Measurements from ENCODE around the gene SLC38A10. TPM values are rescaled to one million over a fixed set of nuclear protein-coding genes. Genes with fewer than 3 reads are reported as not detected.

Gene SLC38A10
- total and polyA plus RNA-seq, 2 of the 4 experiments (the other 2 are of a cell fraction), result 12.7 to 46.7 TPM

DNA sequence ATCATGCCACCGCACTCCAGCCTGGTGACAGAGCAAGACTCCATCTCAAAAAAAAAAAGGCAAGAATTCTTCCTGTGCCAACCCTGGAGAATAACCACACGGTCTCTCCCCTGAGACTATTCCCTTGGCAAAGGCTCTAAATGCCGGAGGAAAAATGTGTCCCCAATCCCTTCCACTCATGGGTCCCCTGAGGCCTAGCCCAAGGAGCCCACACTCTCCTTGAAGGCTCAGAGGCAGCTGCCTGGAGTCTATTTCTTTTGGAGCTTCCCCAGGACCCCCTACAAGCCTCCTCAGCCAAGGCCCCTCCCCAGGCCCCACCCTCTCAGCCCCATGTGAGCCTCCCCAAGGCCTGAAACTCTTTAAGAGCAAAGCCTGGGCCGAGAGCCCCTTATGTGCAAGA is 88.9 kb downstream of the SLC38A10 start:
- H3K4ac ChIP-seq (ENCODE audit: low read depth, low read length), result no peak overlapping the region
- DNase-seq (no peak), ATAC-seq (ENCODE audit: low read depth) (no peak)
- in situ Hi-C loops (cut with MboI; ENCODE audit: low sequenced_read_pairs), result no loop called here
- H2AK9ac ChIP-seq (replicated peaks; ENCODE audit: low read depth, low read length, poor library complexity), result no peak overlapping the region
- no peak overlapping the region for H4K5ac ChIP-seq (ENCODE audit: low read depth, low read length)
- intact Hi-C loops (cut with micrococcal nuclease), result no loop called here
- no peak overlapping the region for H4K8ac ChIP-seq (ENCODE audit: low read depth in 2 of 2, low read length in 2 of 2)
- H4K20me1 ChIP-seq (ENCODE audit: insufficient read depth, low read length), result peaks cover 5% of the 10 kb centered on the region; the same call in 1 of the 2 replicates
- no peak overlapping the region for H2BK120ac ChIP-seq (ENCODE audit: low read depth, low read length)
- no peak overlapping the region for H3K14ac ChIP-seq (replicated peaks; ENCODE audit: low read depth, low read length)
- no peak overlapping the region for H2AK5ac ChIP-seq (ENCODE audit: low read depth, low read length)
- H2BK15ac ChIP-seq (ENCODE audit: low read depth, low read length), result no peak overlapping the region
- no peak overlapping the region for H3K18ac ChIP-seq (ENCODE audit: low read depth, low read length)
- no peaks in the 10 kb centered on the region for H3K9me3 ChIP-seq (ENCODE audit: control insufficient read depth, insufficient read depth, low read length)
- 83% methylated on average over 3 of the region's 4 CpGs; no CpG with 5 or more reads in 1 of the 2 experiments for WGBS, 2 experiments (ENCODE audit: extremely low coverage in 2 of 2, insufficient read length in 1 of 2)
- no peak overlapping the region for H3K27ac ChIP-seq (ENCODE audit: insufficient read depth, low read length)
- CTCF ChIA-PET, result no interaction called here
- H3K79me1 ChIP-seq (ENCODE audit: low read depth in 1 of 2, low read length in 2 of 2), result no peaks in the 10 kb centered on the region
- no TSS peak for BruUV-seq (replicated peaks)
- H3K36me3 ChIP-seq (ENCODE audit: control insufficient read depth, insufficient read depth, low read length), result peaks cover 5% of the 10 kb centered on the region; the same call in 1 of the 2 replicates
- no peaks in the 10 kb centered on the region for H3K27me3 ChIP-seq (ENCODE audit: control insufficient read depth, insufficient read depth, low read length)
- no peaks in the 10 kb centered on the region for H3K4me1 ChIP-seq (ENCODE audit: control insufficient read depth, insufficient read depth, low read length)
- H3K9ac ChIP-seq (ENCODE audit: low read depth, low read length), result no peak overlapping the region
- dilution Hi-C loops (cut with HindIII; ENCODE audit: low sequenced_read_pairs, unreplicated experiment), result no loop called here
- H2AFZ ChIP-seq (replicated peaks; ENCODE audit: low read length, poor library complexity), result no peak overlapping the region
- no peak overlapping the region for H2BK20ac ChIP-seq (ENCODE audit: low read depth, low read length)
- POLR2A ChIA-PET (ENCODE audit: unreplicated experiment), result no interaction called here
- H3K23ac ChIP-seq (ENCODE audit: low read depth, low read length), result no peak overlapping the region
- no peak overlapping the region for H3K4me3 ChIP-seq (ENCODE audit: insufficient read depth, low read depth, low read length)
- H3K56ac ChIP-seq (ENCODE audit: extremely low read depth, insufficient read depth, low read length), result no peak overlapping the region
- H2BK5ac ChIP-seq (ENCODE audit: low read depth, low read length, poor library complexity, severe bottlenecking), result no peak overlapping the region
- no peak overlapping the region for H4K91ac ChIP-seq (ENCODE audit: insufficient read depth, low read depth, low read length)
- 0 out of 2 replicates have a peak, but pooled peaks cover 6% of the 10 kb centered on the region for H3K9me1 ChIP-seq (ENCODE audit: insufficient read depth, low read length)
- no peak overlapping the region for H3K4me2 ChIP-seq (ENCODE audit: low read depth, low read length)
- TF ChIP-seq SMC3 (IDR thresholded peaks at IDR 0.05; ENCODE audit: low read depth, low read length), result no peak

Data from IMR-90 (cell line).